CD4-positive, alpha-beta T cell (primary cell): Measurements from ENCODE around the gene EHD3. TPM values are rescaled to one million over a fixed set of nuclear protein-coding genes. Genes with fewer than 3 reads are reported as not detected.

Experiments
- ATAC-seq: fragments of 200-7000 bp; cut with Tn5 transposase; one replicate; pipeline ENCODE4 v1.10.0; 2022; ENCODE audit warnings: mild to moderate bottlenecking; ENCODE audit not compliant: poor library complexity
- CTCF ChIA-PET: fragments of 350-600 bp; sonication (Branson Sonifier 250); formaldehyde crosslinking; loops from one replicate; lab custom pipeline; 2021; ENCODE audit warnings: antibody characterized with exemption, inconsistent platforms; lab: Charles Lee
- POLR2A ChIA-PET: fragments of 350-600 bp; sonication (Branson Sonifier 250); formaldehyde crosslinking; loops from one replicate; lab custom pipeline; 2021; ENCODE audit warnings: antibody characterized with exemption, inconsistent platforms; lab: Charles Lee
- DNase-seq, 14 experiments: peaks; one replicate each; pipeline ENCODE4 v3.0.0-alpha.2; 2013 to 2020; ENCODE audit warnings: mixed read lengths in 2 of 14
- H3K27ac ChIP-seq, 2 donors: one replicate each; pipeline versions ENCODE4 v1.5.1 to v1.7.0; 2013; ENCODE audit warnings: low read length in 2 of 2, low read depth in 1 of 2, mild to moderate bottlenecking in 1 of 2
- H3K27me3 ChIP-seq, 2 experiments: 1 replicate in 1 of 2; 2 replicates in 1 of 2; pipeline versions ENCODE4 v1.6.1 to v1.7.0; 2013; ENCODE audit warnings: low read length in 2 of 2, control low read depth in 1 of 2, mild to moderate bottlenecking in 1 of 2, moderate library complexity in 1 of 2; ENCODE audit not compliant: insufficient read depth in 2 of 2, control insufficient read depth in 1 of 2
- H3K36me3 ChIP-seq: one replicate; pipeline ENCODE4 v1.6.1; 2013; ENCODE audit warnings: low read length, control low read depth; ENCODE audit not compliant: insufficient read depth
- H3K4me1 ChIP-seq: one replicate; pipeline ENCODE4 v1.6.1; 2013; ENCODE audit warnings: low read length, control low read depth; ENCODE audit not compliant: insufficient read depth
- H3K4me3 ChIP-seq: one replicate; pipeline ENCODE4 v1.5.1; 2013; ENCODE audit warnings: mild to moderate bottlenecking, low read length, moderate library complexity
- H3K9me3 ChIP-seq, 2 experiments: 1 replicate in 1 of 2; 2 replicates in 1 of 2; pipeline versions ENCODE4 v1.6.1 to v1.7.0; 2013; ENCODE audit warnings: low read length in 2 of 2, mild to moderate bottlenecking in 2 of 2, control low read depth in 1 of 2, moderate library complexity in 1 of 2; ENCODE audit not compliant: control insufficient read depth in 1 of 2, insufficient read depth in 1 of 2
- H3K27ac Mint-ChIP-seq: one replicate; pipeline ENCODE4 v1.8.0; 2020; ENCODE audit warnings: mixed read lengths
- H3K27me3 Mint-ChIP-seq: one replicate; pipeline ENCODE4 v1.8.0; 2021; ENCODE audit warnings: mixed read lengths
- H3K36me3 Mint-ChIP-seq: one replicate; pipeline ENCODE4 v1.8.0; 2021; ENCODE audit warnings: low read depth, mixed read lengths
- H3K4me1 Mint-ChIP-seq: one replicate; pipeline ENCODE4 v1.8.0; 2021; ENCODE audit warnings: low read depth, mixed read lengths
- H3K4me3 Mint-ChIP-seq: one replicate; pipeline ENCODE4 v1.8.0; 2020; ENCODE audit warnings: mild to moderate bottlenecking, mixed read lengths
- H3K9me3 Mint-ChIP-seq: one replicate; pipeline ENCODE4 v1.8.0; 2020; ENCODE audit warnings: mixed read lengths
- CTCF ChIP-seq: fragments of 200-600 bp; IDR thresholded peaks from one replicate; pipeline ENCODE4 v1.8.0; 2022; ENCODE audit warnings: antibody characterized with exemption, mild to moderate bottlenecking
- intact Hi-C, 2 experiments: fragments of 100-400 bp; cut with DNase I in 1 of 2; cut with micrococcal nuclease in 1 of 2; formaldehyde crosslinking; loops; one replicate each; pipeline versions ENCODE4 v1.15.1 to v1.9.0; 2023 to 2025; cut with DNase I, micrococcal nuclease
- total RNA-seq, 174 experiments: library from RNA in 2 of 174; stranded (reverse) in 2 of 174; gene quantifications; one replicate each; pipeline ENCODE4 v1.2.3 and lab custom pipeline; 2021 to 2026

EHD3 gene
- total RNA-seq, 2 experiments from 2014 or later: 1.4 to 1.7 TPM

GRCh38 chr2:31249009-31249690, 15.2 kb downstream of the EHD3 start:
- Histone ChIP-seq H3K27me3 (no peaks in the 10 kb centered on the region), H3K9me3 (no peaks in the 10 kb centered on the region), H3K4me1 (no peaks in the 10 kb centered on the region), H3K4me3 (no peak overlapping the region), H3K36me3 (peaks cover 6% of the 10 kb centered on the region), H3K27ac (no peak overlapping the region)
- CTCF ChIA-PET: no interaction called here
- POLR2A ChIA-PET: no interaction called here
- Mint-ChIP-seq H3K36me3 (peaks cover 9% of the 10 kb centered on the region), H3K4me1 (no peaks in the 10 kb centered on the region), H3K4me3 (no peak overlapping the region), H3K27me3 (no peaks in the 10 kb centered on the region), H3K27ac (no peak overlapping the region), H3K9me3 (no peaks in the 10 kb centered on the region)
- ATAC-seq: no peak
- no peak for DNase-seq
- TF ChIP-seq CTCF: no peak
- intact Hi-C loops: no loop called here

DNA sequence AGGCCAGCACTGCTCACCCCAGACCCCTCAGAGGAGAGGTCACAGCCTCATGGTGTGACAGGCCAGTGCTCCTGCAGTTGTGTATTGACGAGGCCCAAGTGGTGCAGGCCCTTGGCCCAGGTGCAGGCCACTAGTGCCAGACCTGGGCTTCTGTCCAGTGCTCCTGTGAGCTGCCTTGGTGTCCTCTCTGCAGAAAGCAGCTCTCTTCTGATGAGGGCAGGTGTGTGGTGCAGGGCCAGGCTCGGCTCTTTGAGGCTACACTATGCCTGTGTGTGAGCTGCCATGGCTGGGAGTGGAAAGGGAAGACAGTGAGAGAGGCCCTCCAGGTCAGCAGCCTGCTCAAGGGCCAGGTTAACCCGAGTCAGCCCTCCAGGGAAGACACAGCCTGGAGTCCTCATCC, 17.1 kb downstream of the EHD3 start:
- H3K27me3 Mint-ChIP-seq: no peaks in the 10 kb centered on the region
- peaks cover 3% of the 10 kb centered on the region for H3K36me3 ChIP-seq

GRCh38 chr2:31251851-31252250, 17.9 kb downstream of the EHD3 start:
- no peaks in the 10 kb centered on the region for H3K27me3 Mint-ChIP-seq
- ChIA-PET POLR2A (no interaction called here), CTCF (no interaction called here)
- H3K36me3 Mint-ChIP-seq: peaks cover 5% of the 10 kb centered on the region
- no peak overlapping the region for H3K27ac ChIP-seq
- no peak overlapping the region for H3K4me3 ChIP-seq
- no peaks in the 10 kb centered on the region for H3K9me3 Mint-ChIP-seq
- no peaks in the 10 kb centered on the region for H3K9me3 ChIP-seq
- no peaks in the 10 kb centered on the region for H3K4me1 ChIP-seq
- H3K27ac Mint-ChIP-seq: no peak overlapping the region
- intact Hi-C loops: no loop called here
- TF ChIP-seq CTCF: no peak
- H3K36me3 ChIP-seq: no peaks in the 10 kb centered on the region
- DNase-seq (no peak), ATAC-seq (no peak)
- no peak overlapping the region for H3K4me3 Mint-ChIP-seq
- no peaks in the 10 kb centered on the region for H3K27me3 ChIP-seq
- no peaks in the 10 kb centered on the region for H3K4me1 Mint-ChIP-seq

More for the DNA sequence above, 17.1 kb downstream of the EHD3 start:
- H3K27ac ChIP-seq: no peak overlapping the region
- POLR2A ChIA-PET: no interaction called here
- no peaks in the 10 kb centered on the region for H3K27me3 ChIP-seq
- TF ChIP-seq CTCF: no peak
- H3K9me3 ChIP-seq: no peaks in the 10 kb centered on the region
- Mint-ChIP-seq H3K4me1 (no peaks in the 10 kb centered on the region), H3K27ac (no peak overlapping the region), H3K9me3 (no peaks in the 10 kb centered on the region), H3K4me3 (no peak overlapping the region), H3K36me3 (peaks cover 5% of the 10 kb centered on the region)
- CTCF ChIA-PET: no interaction called here
- H3K4me3 ChIP-seq: no peak overlapping the region
- H3K4me1 ChIP-seq: no peaks in the 10 kb centered on the region
- intact Hi-C loops: no loop called here
- DNase-seq: no peak
- no peak for ATAC-seq
